Adrenal gland (tissue), 5 donors: Measurements from ENCODE around the gene TLL1.

Source experiments
- CTCF ChIP-seq, 6 experiments: fragments of 450-650 bp in 4 of 6; fragments of 200-600 bp in 2 of 6; sonication (generic) in 1 of 6; IDR thresholded peaks; 1 replicate in 5 of 6; 2 replicates in 1 of 6; pipeline versions ENCODE4 v1.5.1 to v1.8.0; 2016 to 2021; ENCODE audit warnings: antibody characterized with exemption in 6 of 6, mild to moderate bottlenecking in 2 of 6, moderate library complexity in 1 of 6
- POLR2A ChIP-seq, 2 donors: fragments of 450-650 bp; IDR thresholded peaks; one replicate each; pipeline ENCODE4 v1.6.1; 2017; ENCODE audit warnings: antibody characterized with exemption in 2 of 2, mild to moderate bottlenecking in 2 of 2, moderate library complexity in 1 of 2
- donor health status: DM: no; HTN: no; CAD: no.

- no peak for TF ChIP-seq CTCF (IDR thresholded peaks at IDR 0.05)
- no peak for TF ChIP-seq POLR2A (IDR thresholded peaks at IDR 0.05)
Measured at GRCh38 chr4:165906272-165906671, 33.2 kb downstream of the TLL1 start.
